ENCODE measurements around the gene CELF2. TPM values are rescaled to one million over a fixed set of nuclear protein-coding genes. Genes with fewer than 3 reads are reported as not detected.

CELF2 gene
- total RNA-seq, 1 donor from 2014 or later, result 54.3 TPM

- no peaks in the 10 kb centered on the region for H3K27me3 ChIP-seq
- no peak for DNase-seq (ENCODE audit: extremely low spot score in 2 of 2)
- H3K27ac ChIP-seq, result no peak overlapping the region
- TF ChIP-seq CTCF (IDR thresholded peaks at IDR 0.05) (no peak), POLR2A (IDR thresholded peaks at IDR 0.05) (no peak), POLR2AphosphoS5 (IDR thresholded peaks at IDR 0.05; ENCODE audit: insufficient read depth in 1 of 2, low read depth in 1 of 2) (no peak)
- H3K36me3 ChIP-seq, result peaks cover 0 to 15% of the 10 kb centered on the region in 2 donors
- H3K9me3 ChIP-seq, result no peaks in the 10 kb centered on the region
- no peak overlapping the region for H3K4me3 ChIP-seq
- H3K4me1 ChIP-seq, result peaks cover 7% of the 10 kb centered on the region
- intact Hi-C loops (cut with DNase I), result no loop called here
These were observed 245.0 kb downstream of the CELF2 start for GRCh38 chr10:11262494-11263345.

DNA sequence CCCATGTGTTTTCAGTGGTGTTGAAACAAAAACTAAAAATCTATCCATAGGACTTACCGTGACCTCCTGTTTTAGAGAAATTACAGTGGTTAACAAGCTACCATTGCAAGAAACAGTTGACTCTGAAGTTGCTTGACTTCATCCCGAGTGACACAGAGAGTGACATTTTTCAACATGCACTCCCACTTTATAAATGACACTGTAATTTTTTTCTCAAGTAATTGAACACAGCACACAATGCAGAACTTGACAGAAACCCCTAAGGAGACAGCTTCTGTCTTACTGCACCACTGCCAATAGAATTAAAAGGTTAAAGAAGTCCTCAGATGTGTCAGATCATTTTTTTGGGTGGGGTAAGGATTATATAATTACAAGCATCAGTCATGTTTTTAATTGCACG is 246.1 kb downstream of the CELF2 start:
- Histone ChIP-seq H3K4me1 (peaks cover 7% of the 10 kb centered on the region), H3K27ac (no peak overlapping the region), H3K4me3 (no peak overlapping the region), H3K9me3 (no peaks in the 10 kb centered on the region), H3K27me3 (no peaks in the 10 kb centered on the region), H3K36me3 (peaks cover 0 to 6% of the 10 kb centered on the region in 2 donors)
- intact Hi-C loops (cut with DNase I), result no loop called here
- no peak for DNase-seq (ENCODE audit: extremely low spot score in 2 of 2)
- TF ChIP-seq POLR2AphosphoS5 (IDR thresholded peaks at IDR 0.05; ENCODE audit: insufficient read depth in 1 of 2, low read depth in 1 of 2) (no peak), POLR2A (IDR thresholded peaks at IDR 0.05) (no peak), CTCF (IDR thresholded peaks at IDR 0.05) (no peak)

DNA sequence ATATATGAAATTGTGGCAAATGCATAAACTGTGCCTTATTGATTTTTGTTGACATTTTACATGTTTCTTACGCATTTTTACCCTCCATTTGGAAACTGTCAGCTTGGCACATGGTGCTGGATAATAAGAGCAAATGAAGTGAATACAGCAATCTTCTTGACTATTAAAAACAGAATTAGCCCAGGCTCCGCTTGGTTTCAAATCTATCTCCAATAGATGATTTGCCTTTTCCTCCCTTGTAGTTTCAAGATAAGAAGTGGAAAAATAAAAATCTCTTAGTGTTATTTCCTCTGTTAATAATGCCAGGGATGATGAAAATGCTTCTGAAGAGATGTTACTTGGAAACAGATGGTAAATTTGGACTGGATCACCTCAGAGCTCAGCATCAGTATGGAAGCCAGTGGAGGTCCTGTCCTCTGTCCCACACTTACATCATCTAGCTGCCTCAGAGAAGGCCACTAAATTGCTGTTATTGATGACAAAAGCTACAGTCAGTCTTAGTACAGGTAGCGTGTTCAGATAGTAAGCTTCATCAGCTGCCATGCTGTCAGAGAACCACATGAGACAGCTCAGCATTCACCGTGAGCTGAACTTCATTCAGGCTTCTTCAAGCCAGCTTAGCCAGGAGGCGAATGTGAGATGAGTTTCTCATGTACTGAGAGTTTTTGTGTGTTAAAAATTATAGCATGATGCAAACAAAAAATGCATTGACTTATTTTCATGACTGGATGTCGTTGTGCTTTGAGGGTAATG is 246.8 kb downstream of the CELF2 start:
- intact Hi-C loops (cut with DNase I), result no loop called here
- Histone ChIP-seq H3K27me3 (no peaks in the 10 kb centered on the region), H3K4me3 (no peak overlapping the region), H3K4me1 (peaks cover 7% of the 10 kb centered on the region), H3K36me3 (peaks cover 0 to 5% of the 10 kb centered on the region in 2 donors), H3K27ac (no peak overlapping the region), H3K9me3 (no peaks in the 10 kb centered on the region)
- no peak for DNase-seq (ENCODE audit: extremely low spot score in 2 of 2)
- TF ChIP-seq CTCF (IDR thresholded peaks at IDR 0.05) (no peak), POLR2A (IDR thresholded peaks at IDR 0.05) (no peak), POLR2AphosphoS5 (IDR thresholded peaks at IDR 0.05; ENCODE audit: insufficient read depth in 1 of 2, low read depth in 1 of 2) (no peak)

- intact Hi-C loops (cut with DNase I), result no loop called here
- H3K27me3 ChIP-seq, result no peaks in the 10 kb centered on the region
- no peak overlapping the region for H3K27ac ChIP-seq
- DNase-seq (ENCODE audit: extremely low spot score in 2 of 2), result no peak
- peaks cover 7% of the 10 kb centered on the region for H3K4me1 ChIP-seq
- no peak for TF ChIP-seq POLR2A (IDR thresholded peaks at IDR 0.05)
- TF ChIP-seq POLR2AphosphoS5 (IDR thresholded peaks at IDR 0.05; ENCODE audit: insufficient read depth in 1 of 2, low read depth in 1 of 2), result no peak
- TF ChIP-seq CTCF (IDR thresholded peaks at IDR 0.05), result no peak
- H3K4me3 ChIP-seq, result no peak overlapping the region
- H3K36me3 ChIP-seq, result no peaks in the 10 kb centered on the region
- H3K9me3 ChIP-seq, result no peaks in the 10 kb centered on the region
These were observed 247.8 kb downstream of the CELF2 start for GRCh38 chr10:11265484-11265883.

All from vagina (tissue), 2 donors.